GM18507 (cell line): ENCODE data around the gene CKM.
A peak's percentile ranks its signal among the peaks of the same experiment; 100 is the strongest.

ENCODE experiments used
- DNase-seq: peaks from one replicate; pipeline ENCODE4 v3.0.0; 2011; ENCODE audit warnings: low read depth; ENCODE audit not compliant: insufficient read length; ENCODE audit errors: extremely low spot score
- FAIRE-seq: peaks from 2 replicates; lab custom pipeline; 2011; peaks lifted over from hg19 to GRCh38; lab: Jason Lieb, UNC

Gene CKM

DNA sequence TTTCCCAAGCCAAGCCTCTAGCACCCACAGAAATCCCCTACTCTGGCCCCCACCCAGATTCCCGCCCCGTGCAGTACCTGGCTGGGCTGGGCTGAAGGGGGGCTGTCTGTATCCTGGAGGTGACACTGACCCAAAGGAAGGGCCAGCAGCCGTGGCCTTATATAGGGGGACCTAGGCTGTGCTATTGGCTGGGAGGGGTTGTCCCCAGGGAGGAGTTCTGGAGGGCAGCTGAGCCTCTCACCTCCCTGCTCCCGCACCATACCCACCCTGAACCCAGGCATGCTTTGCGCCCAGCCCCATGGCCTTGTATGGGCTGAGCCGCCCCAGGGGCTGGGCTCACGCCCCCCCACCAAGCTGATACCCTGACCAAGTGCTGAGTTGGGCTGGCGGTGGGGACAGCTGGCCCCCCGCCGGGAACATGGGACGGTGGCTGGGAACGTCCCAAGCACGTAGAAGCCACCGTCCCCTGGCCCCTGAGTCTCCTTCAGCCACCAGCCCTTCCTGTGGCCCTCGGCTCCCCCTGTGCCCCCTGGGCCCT is at the start of gene CKM:
Gene CKM (minus strand): TSS at position 132 of the 538 bp plus-strand sequence. CDS start 3,162 bp downstream, outside the sequence.
- no peak for DNase-seq
- no peak for FAIRE-seq

- FAIRE-seq (peak; percentile 92), DNase-seq (peak; percentile 100)
Measured at GRCh38 chr19:45370410-45371204, 47.9 kb upstream of the CKM start, which contains the start of gene ERCC2. TSS of gene ERCC2 (minus strand) at chr19:45370573. CDS start at chr19:45370540, 33 bp downstream.

- FAIRE-seq (no peak), DNase-seq (no peak)
Measured at GRCh38 chr19:45368737-45369340, 46.2 kb upstream of the CKM start.

DNA sequence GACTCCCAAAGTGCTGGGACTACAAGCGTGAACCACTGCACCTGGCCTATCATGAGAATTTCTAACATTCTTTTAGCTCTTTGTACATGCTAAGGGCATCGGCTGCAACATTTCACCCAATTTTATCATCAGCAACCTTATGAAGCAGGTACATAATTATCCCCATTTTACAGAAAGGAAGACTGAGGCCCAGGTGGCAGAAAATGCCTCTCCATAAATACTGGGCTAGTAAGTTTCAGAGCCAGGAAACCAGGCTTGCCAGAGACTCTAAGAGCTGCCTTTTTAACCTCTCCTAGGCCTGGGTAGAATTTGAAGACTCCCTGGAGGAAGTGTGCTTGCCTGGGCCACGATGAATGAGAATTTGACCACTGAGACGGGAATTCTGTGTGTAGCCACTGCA is 45.5 kb upstream of the CKM start:
- FAIRE-seq, result no peak
- DNase-seq, result no peak

DNA sequence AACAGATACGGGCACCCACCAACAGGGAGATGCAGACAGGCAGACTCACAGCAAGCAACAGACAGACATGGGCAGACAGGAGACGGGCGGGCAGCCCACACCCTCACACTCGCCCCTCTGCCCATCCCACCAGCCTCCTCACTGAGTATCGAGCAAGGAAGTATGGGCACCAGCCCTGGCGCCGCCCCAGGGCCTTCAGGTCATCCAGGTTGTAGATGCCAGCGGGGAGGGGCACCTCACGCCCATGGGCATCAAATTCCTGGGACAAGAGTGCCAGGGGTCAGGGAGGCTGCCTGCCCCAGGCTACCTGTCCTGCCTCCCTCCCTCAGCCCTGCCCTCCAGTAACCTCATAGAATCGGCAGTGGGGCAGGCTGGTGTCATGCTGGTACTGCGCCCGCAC is 42.0 kb upstream of the CKM start:
- DNase-seq (no peak), FAIRE-seq (no peak)

DNA sequence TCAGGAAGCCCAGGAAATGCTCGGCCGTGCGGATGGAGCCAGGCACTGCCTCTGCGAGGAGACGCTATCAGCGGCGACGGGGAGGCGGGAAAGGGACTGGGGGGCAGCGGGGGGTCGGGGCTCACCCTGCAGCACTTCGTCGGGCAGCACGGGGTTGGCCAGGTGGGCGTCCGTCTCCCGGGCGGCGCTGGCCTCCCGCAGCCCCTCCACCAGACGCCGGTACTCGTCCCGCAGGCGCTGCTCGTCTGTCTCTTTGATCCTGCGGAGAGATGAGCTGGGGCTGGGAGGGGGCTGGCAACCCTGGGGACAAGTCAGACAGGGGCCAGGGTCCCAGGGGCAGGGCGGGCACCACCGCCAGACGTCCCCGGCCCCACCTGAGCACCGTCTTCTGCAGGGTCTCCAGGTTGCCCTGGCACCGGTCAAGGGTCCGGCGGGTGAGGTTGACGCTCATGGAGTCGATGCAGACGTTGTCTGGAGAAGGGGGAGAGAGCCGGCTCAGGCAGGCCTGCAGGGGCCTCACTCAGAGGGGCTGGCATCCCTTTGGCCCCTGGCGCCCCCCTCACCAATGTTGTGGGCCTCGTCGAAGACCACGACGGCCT is 41.3 kb upstream of the CKM start:
- DNase-seq (no peak), FAIRE-seq (no peak)

DNA sequence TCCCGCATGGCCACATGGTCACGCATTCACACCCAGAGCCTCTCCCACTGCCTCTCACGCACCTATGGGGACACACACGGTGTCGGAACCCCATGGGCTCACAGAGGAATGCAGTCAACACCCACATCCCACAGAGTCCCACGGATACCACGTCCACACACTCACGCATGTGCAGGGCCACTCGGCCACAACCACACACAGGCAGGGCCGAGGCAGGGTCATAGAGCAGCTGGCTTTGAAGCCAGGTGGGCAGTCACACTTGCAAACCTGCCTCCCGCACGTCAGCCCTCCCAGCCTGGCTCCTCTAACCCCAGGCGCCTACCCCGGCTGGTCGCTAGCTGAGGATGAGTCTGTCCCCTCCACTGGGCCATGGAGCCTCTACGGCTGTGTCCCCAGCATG is 39.6 kb upstream of the CKM start:
- no peak for FAIRE-seq

DNA sequence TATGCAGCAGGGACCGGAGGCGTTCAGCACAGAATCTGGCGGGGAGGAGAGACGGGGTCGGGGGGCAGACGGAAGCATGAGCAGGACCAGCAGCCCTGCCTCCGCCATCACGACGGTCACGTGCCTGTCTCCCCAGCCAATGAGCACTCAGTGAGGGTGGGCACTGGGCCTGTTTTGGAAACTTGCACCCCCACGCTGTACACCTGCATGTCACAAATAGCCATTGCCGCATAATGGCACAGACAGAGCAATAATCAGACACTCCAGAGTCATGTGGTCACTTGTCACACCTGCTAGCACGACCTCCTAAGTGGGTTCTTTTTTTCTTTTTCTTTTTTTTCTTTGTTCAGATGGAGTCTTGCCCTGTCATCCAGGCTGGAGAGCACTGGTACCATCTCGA is 38.9 kb upstream of the CKM start:
- FAIRE-seq (no peak), DNase-seq (no peak)

More for the DNA sequence above, 39.6 kb upstream of the CKM start:
- no peak for DNase-seq

- no peak for FAIRE-seq
- no peak for DNase-seq
Measured at GRCh38 chr19:45358213-45358792, 35.6 kb upstream of the CKM start.

DNA sequence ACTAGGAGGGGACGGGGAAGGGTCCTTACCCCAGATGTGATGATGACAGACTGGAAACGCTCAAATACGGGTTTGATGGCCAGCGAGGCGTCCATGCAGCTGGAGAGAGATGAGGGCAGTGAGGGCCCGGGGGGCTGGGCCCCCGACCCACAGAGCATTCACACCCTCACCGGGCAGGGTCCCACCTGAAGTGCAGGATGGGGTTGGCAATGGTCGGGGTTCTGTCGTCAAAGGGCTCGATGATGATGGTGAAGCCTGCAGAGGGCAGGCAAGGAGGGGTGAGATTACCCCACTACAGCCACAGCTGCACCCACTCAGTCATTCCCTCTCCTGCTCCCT is 34.7 kb upstream of the CKM start:
- FAIRE-seq (no peak), DNase-seq (no peak)

DNA sequence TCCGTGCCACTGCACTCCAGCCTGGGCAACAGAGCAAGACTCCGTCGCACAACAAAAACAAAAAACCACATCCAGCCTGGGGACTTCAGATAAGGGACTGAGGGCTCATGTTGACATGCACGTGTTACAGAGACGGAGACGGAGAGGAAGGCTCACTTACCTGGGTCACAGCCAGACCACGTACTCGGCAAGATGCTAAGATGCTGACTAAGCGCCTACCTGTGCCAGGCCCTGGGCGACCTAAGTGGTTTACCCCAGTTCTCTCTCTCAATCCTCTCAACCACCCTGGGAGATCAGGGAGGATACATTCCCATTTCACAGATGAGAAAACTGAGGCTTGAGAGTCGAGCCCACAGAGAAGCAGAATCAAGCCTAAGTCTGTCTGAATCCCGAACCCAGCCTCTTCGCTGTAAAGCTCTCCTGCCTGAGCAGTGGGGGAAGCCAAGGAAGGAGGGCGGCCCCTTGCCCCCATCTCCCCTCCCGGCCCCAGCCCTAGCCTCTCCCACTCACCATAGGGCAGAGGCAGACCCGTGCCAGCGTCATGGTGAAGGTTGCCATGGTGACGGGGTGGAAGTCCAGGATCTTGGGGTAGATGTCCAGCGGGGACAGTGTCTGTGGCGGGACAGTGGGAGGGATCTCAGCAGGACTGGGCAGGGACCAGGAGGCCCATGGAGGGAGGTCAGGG is 34.2 kb upstream of the CKM start:
- FAIRE-seq, result no peak
- no peak for DNase-seq

DNA sequence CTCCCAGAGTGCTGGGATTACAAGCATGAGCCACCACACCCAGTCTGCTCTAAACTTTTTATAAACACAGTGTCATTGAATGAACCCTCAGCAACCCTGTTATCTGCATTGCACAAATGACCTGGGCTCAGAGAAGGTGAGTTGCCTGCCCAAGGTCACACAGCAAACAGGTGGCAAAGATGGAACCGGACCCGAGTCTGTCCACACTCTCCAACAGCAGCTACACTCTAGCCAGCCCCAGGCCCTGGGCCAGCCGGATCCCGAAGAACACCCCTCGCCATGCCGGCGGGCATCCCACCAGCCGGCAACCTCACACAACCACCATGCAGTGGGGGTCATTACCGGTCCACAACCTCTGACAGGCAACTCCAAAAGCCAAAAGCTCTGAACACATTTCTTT is 33.2 kb upstream of the CKM start:
- DNase-seq (no peak), FAIRE-seq (no peak)

DNA sequence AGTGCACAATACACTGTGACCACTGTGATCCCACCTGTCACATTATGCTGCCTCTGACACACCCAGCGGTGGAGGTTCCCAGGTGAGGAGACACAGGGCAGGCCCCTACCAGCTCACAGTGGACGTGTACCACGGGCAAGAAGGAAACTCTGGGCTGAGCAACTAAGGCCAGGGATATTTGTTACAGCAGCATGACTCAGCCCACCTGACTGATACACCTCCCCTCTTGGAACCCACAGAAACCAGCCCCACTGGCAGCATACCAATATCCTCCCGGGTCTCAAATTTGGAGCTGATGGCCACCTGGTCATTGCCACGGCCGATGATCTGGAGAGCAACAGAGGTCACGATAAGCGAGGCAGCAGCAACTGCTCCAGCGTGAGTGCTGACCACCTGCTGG is 32.7 kb upstream of the CKM start:
- no peak for FAIRE-seq

DNA sequence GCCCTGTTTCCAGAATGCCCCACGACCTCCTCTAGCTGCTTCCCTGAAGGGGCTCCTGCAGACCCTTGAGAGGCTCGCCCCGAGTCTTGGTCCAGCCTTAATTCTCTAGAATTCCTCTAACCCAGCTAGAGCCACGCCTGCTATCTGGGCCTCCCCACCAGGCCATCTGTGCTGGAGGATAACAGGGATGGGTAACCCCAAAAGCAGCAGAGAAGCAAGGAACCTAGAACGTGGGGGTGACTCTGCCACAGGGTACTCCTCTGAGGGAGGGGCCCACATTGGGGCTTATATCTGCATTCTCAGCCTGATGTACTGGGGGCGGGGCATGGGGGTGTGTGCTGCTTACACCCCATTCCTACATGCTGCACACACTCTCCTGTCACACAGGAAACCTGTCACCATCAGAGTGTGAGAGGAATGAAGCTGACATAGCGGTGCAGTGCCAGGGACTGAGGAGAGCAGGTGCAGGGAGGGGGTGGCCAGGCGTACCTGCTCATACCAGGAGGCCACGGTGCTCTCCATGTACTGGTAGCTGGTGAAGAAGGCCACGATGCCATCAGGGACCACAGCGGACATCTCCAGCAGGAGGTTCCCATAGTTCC is 31.7 kb upstream of the CKM start:
- DNase-seq (no peak), FAIRE-seq (no peak)

More for the DNA sequence above, 32.7 kb upstream of the CKM start:
- DNase-seq, result no peak

- DNase-seq (no peak), FAIRE-seq (no peak)
Measured at GRCh38 chr19:45352914-45353796, 30.5 kb upstream of the CKM start.

DNA sequence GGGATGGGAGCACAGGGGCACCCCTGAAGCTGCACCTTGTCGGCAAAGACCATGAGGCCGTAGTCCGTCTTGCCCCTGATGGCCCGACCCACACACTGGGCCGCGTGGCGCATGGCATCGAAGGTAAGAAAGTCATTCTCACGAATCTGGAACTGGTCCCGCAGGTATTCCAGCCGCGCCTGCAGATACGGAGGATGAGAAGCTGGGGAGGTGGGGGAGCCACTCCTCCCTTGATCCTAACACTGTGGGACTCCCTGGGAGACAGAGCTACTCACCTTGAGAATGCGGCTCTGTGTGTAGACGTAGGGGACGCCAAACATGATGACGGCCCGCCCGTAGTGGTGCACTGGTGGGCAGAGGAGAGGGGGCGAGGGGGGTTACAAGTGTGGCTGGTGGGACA is 29.8 kb upstream of the CKM start:
- FAIRE-seq, result no peak
- DNase-seq, result no peak

DNA sequence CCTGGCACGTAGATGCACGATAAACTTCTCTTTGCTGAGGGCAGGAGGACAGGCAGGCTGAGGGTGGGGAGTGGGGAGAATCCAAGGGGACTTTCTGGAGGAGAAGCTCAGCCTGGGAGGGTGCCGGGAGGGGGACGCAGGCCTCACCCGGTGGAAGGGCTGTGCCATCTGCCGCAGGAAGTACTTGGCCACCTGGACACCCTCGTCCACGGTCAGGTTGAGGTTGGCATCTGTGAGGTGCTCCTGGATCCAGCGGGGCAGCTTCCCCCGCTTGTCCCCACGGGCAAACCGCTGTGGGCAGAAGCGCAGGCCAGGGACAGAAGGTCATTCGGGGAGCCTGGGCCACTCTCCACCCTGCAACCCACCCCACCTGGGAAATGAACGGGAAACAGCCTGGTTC is 29.4 kb upstream of the CKM start:
- FAIRE-seq, result no peak
- no peak for DNase-seq

DNA sequence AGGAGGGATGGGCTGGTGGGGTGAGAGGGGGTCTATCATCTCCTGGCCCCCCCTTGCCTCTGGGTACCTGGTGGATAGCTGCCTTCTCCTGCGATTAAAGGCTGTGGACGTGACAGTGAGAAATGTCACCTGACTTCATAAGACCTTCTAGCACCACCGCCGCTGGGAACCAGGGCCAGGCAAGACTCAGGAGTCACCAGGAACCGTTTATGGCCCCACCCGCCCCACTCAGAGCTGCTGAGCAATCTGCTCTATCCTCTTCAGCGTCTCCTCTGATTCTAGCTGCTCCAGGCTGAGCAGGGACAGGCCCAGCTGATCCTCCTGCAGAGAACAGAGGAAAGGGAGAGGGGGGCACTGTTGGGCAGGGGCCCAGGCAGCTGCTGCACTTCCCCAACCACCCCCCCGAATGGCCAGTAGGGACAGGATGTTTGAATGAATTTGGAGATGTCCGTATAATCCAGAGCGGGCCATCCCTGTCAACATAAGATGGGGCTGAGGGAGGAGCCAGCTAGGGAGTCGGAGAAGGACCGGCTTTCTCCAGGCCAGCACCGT is 28.8 kb upstream of the CKM start:
- DNase-seq (no peak), FAIRE-seq (no peak)
